Neural progenitor cell (in vitro differentiated cells): Measurements from ENCODE around the gene TSPAN2.

ENCODE experiments used
- EZH2 ChIP-seq: fragments of 200-600 bp; sonication (generic); IDR thresholded peaks from 2 replicates; pipeline ENCODE4 v1.6.1; 2017; ENCODE audit warnings: antibody characterized with exemption, mild to moderate bottlenecking, moderate library complexity
- EZH2phosphoT487 ChIP-seq: fragments of 200-600 bp; sonication (generic); IDR thresholded peaks from 2 replicates; pipeline ENCODE4 v1.6.1; 2017; ENCODE audit warnings: antibody characterized with exemption
- TF ChIP-seq, protein P1 (sequence below): fragments of 200-600 bp; sonication (generic); IDR thresholded peaks from 2 replicates; pipeline ENCODE4 v1.5.1; 2017; ENCODE audit warnings: antibody characterized with exemption, mild to moderate bottlenecking

DNA sequence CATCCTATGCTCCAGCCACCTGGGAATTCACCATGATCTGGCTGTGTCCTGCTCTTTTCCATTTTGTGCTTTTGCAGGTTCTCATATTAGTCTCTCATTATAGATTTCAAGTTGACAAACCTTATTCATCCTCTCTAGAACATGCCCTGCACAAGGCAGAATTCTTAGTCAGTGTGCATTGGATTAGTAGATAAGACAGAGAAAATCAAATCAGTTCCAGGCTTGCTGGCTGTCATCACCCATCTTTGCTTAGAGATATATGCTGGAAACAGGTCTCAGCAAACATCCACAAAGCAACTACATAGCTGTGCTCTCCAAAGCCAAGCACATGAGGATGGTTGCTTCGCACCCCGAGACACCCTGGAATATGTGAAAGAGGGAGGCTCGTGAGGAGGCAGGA, 24.8 kb downstream of the TSPAN2 start:
- TF ChIP-seq EZH2phosphoT487 (no peak), EZH2 (no peak)
- TF ChIP-seq, protein P1, sequence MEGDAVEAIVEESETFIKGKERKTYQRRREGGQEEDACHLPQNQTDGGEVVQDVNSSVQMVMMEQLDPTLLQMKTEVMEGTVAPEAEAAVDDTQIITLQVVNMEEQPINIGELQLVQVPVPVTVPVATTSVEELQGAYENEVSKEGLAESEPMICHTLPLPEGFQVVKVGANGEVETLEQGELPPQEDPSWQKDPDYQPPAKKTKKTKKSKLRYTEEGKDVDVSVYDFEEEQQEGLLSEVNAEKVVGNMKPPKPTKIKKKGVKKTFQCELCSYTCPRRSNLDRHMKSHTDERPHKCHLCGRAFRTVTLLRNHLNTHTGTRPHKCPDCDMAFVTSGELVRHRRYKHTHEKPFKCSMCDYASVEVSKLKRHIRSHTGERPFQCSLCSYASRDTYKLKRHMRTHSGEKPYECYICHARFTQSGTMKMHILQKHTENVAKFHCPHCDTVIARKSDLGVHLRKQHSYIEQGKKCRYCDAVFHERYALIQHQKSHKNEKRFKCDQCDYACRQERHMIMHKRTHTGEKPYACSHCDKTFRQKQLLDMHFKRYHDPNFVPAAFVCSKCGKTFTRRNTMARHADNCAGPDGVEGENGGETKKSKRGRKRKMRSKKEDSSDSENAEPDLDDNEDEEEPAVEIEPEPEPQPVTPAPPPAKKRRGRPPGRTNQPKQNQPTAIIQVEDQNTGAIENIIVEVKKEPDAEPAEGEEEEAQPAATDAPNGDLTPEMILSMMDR = no peak
